Endothelial cell of umbilical vein (primary cell): ENCODE measurements around the gene SLC4A5.

Source experiments
- CTCF ChIP-seq, 2 donors: IDR thresholded peaks; 1 replicate in 1 of 2; 2 replicates in 1 of 2; pipeline ENCODE4 v1.5.1; 2011; ENCODE audit warnings: low read length in 2 of 2, mild to moderate bottlenecking in 2 of 2, moderate library complexity in 2 of 2, control low read depth in 1 of 2, inconsistent platforms in 1 of 2, low read depth in 1 of 2; ENCODE audit not compliant: insufficient read depth in 1 of 2; ENCODE audit errors: extremely low read depth in 1 of 2
- EZH2 ChIP-seq: IDR thresholded peaks from 2 replicates; pipeline ENCODE4 v1.6.1; 2012; ENCODE audit warnings: borderline replicate concordance, low read depth, mild to moderate bottlenecking, moderate library complexity, low read length, inconsistent platforms; ENCODE audit not compliant: severe bottlenecking
- POLR2A ChIP-seq: IDR thresholded peaks from 2 replicates; pipeline ENCODE4 v1.6.1; 2012; ENCODE audit warnings: low read depth, mild to moderate bottlenecking, control low read depth, low read length

GRCh38 chr2:74261204-74261864 lies 81.9 kb downstream of the SLC4A5 start:
- TF ChIP-seq CTCF (IDR thresholded peaks at IDR 0.05; ENCODE audit: extremely low read depth in 1 of 2, insufficient read depth in 1 of 2, low read depth in 1 of 2, low read length in 2 of 2) (peak; percentile 16 to 33), POLR2A (no peak), EZH2 (no peak)
